Measurements from ENCODE around the gene EVPLL. TPM values are rescaled to one million over a fixed set of nuclear protein-coding genes. Genes with fewer than 3 reads are reported as not detected.
"Not testable (repeated sequence)": the region's sequence is repeated elsewhere in the genome, so short reads cannot be mapped to it uniquely, and the experiment has no call there.

EVPLL gene
- total RNA-seq, 1 donor from 2014 or later, result not detected

DNA sequence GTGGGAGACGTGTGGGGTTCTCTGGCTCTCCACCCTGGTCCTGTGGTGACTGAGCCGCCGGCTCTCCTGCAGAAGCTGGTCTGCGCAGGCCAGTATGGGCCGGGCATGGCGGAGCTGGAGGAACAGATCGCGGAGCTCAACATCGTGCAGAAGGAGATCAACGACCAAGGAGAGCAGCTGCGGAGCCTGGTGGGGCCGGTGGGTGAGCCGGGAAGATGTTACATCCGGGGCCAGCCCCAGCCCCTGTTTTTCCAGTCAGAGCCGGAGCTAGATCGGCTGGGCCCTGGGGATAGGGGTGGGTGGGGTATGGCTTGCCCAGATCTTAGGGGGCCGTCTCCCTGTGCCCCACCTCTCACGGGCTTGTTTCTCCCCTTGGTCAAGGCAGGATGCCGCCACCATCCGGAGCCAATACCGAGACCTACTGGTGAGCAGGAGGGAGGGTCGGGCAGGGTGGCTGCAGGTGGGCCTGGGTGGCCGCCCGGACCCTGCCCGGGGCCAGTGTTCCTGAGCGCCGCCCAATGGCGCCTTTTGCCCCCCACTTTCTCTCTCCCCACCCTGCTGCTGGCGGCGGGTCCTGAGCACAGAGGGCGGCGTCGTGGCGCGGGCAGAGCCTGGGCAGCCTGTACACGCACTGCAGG is 5.0 kb downstream of the EVPLL start:
- no peak overlapping the region for H3K4me3 Mint-ChIP-seq (ENCODE audit: unreplicated experiment)
- TF ChIP-seq, protein P1, sequence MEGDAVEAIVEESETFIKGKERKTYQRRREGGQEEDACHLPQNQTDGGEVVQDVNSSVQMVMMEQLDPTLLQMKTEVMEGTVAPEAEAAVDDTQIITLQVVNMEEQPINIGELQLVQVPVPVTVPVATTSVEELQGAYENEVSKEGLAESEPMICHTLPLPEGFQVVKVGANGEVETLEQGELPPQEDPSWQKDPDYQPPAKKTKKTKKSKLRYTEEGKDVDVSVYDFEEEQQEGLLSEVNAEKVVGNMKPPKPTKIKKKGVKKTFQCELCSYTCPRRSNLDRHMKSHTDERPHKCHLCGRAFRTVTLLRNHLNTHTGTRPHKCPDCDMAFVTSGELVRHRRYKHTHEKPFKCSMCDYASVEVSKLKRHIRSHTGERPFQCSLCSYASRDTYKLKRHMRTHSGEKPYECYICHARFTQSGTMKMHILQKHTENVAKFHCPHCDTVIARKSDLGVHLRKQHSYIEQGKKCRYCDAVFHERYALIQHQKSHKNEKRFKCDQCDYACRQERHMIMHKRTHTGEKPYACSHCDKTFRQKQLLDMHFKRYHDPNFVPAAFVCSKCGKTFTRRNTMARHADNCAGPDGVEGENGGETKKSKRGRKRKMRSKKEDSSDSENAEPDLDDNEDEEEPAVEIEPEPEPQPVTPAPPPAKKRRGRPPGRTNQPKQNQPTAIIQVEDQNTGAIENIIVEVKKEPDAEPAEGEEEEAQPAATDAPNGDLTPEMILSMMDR (IDR thresholded peaks at IDR 0.05; ENCODE audit: partially characterized antibody, unreplicated experiment), result no peak
- no peak overlapping the region for H3K27ac Mint-ChIP-seq (ENCODE audit: unreplicated experiment)
- peaks cover 2% of the 10 kb centered on the region for H3K9me3 Mint-ChIP-seq (ENCODE audit: unreplicated experiment)
- H3K4me1 Mint-ChIP-seq (ENCODE audit: low read depth, unreplicated experiment), result no peaks in the 10 kb centered on the region
- no peak for DNase-seq
- peaks cover 8% of the 10 kb centered on the region for H3K27me3 Mint-ChIP-seq (ENCODE audit: unreplicated experiment)
- H3K36me3 Mint-ChIP-seq (ENCODE audit: unreplicated experiment), result no peaks in the 10 kb centered on the region

- not testable (repeated sequence) for H3K4me1 Mint-ChIP-seq (ENCODE audit: low read depth, unreplicated experiment); H3K27ac Mint-ChIP-seq (ENCODE audit: unreplicated experiment); H3K36me3 Mint-ChIP-seq (ENCODE audit: unreplicated experiment); H3K9me3 Mint-ChIP-seq (ENCODE audit: unreplicated experiment); H3K4me3 Mint-ChIP-seq (ENCODE audit: unreplicated experiment); DNase-seq; H3K27me3 Mint-ChIP-seq (ENCODE audit: unreplicated experiment)
Observed at GRCh38 chr17:18383079-18383481, 5.5 kb downstream of the EVPLL start.

- not testable (repeated sequence) for H3K9me3 Mint-ChIP-seq (ENCODE audit: unreplicated experiment); H3K4me1 Mint-ChIP-seq (ENCODE audit: low read depth, unreplicated experiment); H3K4me3 Mint-ChIP-seq (ENCODE audit: unreplicated experiment); DNase-seq; H3K27ac Mint-ChIP-seq (ENCODE audit: unreplicated experiment); H3K36me3 Mint-ChIP-seq (ENCODE audit: unreplicated experiment); H3K27me3 Mint-ChIP-seq (ENCODE audit: unreplicated experiment)
Observed at GRCh38 chr17:18384271-18384670, 6.7 kb downstream of the EVPLL start.

DNA sequence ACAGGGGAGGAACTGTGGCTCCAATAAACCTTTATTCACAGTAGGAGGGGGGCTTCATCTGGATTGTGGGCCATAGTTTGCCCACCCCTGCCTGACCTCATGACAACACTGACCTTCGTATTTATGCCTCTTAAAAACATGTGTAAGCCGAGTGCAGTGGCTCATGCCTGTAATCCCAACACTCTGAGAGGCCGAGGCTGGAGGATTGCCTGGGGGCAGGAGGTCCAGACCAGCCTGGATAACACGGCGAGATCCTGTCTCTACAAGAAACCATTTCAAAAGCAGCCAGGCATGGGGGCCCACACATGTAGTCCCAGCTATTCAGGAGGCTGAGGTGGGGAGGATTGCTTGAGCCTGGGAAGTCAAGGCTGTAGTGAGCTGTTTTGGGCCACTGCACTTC is 10.0 kb downstream of the EVPLL start:
- not testable (repeated sequence) for H3K27ac Mint-ChIP-seq (ENCODE audit: unreplicated experiment); H3K4me3 Mint-ChIP-seq (ENCODE audit: unreplicated experiment); H3K36me3 Mint-ChIP-seq (ENCODE audit: unreplicated experiment); H3K4me1 Mint-ChIP-seq (ENCODE audit: low read depth, unreplicated experiment); H3K27me3 Mint-ChIP-seq (ENCODE audit: unreplicated experiment); DNase-seq; H3K9me3 Mint-ChIP-seq (ENCODE audit: unreplicated experiment)

GRCh38 chr17:18388266-18388665 is 10.7 kb downstream of the EVPLL start:
- not testable (repeated sequence) for H3K9me3 Mint-ChIP-seq (ENCODE audit: unreplicated experiment); H3K36me3 Mint-ChIP-seq (ENCODE audit: unreplicated experiment); H3K27ac Mint-ChIP-seq (ENCODE audit: unreplicated experiment); DNase-seq; H3K4me1 Mint-ChIP-seq (ENCODE audit: low read depth, unreplicated experiment); H3K27me3 Mint-ChIP-seq (ENCODE audit: unreplicated experiment); H3K4me3 Mint-ChIP-seq (ENCODE audit: unreplicated experiment)

- H3K4me1 Mint-ChIP-seq (ENCODE audit: low read depth, unreplicated experiment); H3K27ac Mint-ChIP-seq (ENCODE audit: unreplicated experiment); DNase-seq; H3K4me3 Mint-ChIP-seq (ENCODE audit: unreplicated experiment); H3K27me3 Mint-ChIP-seq (ENCODE audit: unreplicated experiment); H3K9me3 Mint-ChIP-seq (ENCODE audit: unreplicated experiment); H3K36me3 Mint-ChIP-seq (ENCODE audit: unreplicated experiment): not testable (repeated sequence)
Observed at GRCh38 chr17:18388728-18389127, 11.2 kb downstream of the EVPLL start.

- not testable (repeated sequence) for H3K27ac Mint-ChIP-seq (ENCODE audit: unreplicated experiment); H3K36me3 Mint-ChIP-seq (ENCODE audit: unreplicated experiment); H3K4me3 Mint-ChIP-seq (ENCODE audit: unreplicated experiment)
Observed at GRCh38 chr17:18401872-18402590, 24.5 kb downstream of the EVPLL start.

GRCh38 chr17:18403166-18403565 is 25.6 kb downstream of the EVPLL start:
- H3K4me1 Mint-ChIP-seq (ENCODE audit: low read depth, unreplicated experiment); H3K27ac Mint-ChIP-seq (ENCODE audit: unreplicated experiment); H3K9me3 Mint-ChIP-seq (ENCODE audit: unreplicated experiment); H3K36me3 Mint-ChIP-seq (ENCODE audit: unreplicated experiment); H3K4me3 Mint-ChIP-seq (ENCODE audit: unreplicated experiment); H3K27me3 Mint-ChIP-seq (ENCODE audit: unreplicated experiment); DNase-seq: not testable (repeated sequence)

More at GRCh38 chr17:18401872-18402590, 24.5 kb downstream of the EVPLL start:
- not testable (repeated sequence) for DNase-seq; H3K9me3 Mint-ChIP-seq (ENCODE audit: unreplicated experiment); H3K27me3 Mint-ChIP-seq (ENCODE audit: unreplicated experiment); H3K4me1 Mint-ChIP-seq (ENCODE audit: low read depth, unreplicated experiment)

- H3K36me3 Mint-ChIP-seq (ENCODE audit: unreplicated experiment); H3K27me3 Mint-ChIP-seq (ENCODE audit: unreplicated experiment); DNase-seq; H3K4me3 Mint-ChIP-seq (ENCODE audit: unreplicated experiment); H3K27ac Mint-ChIP-seq (ENCODE audit: unreplicated experiment); H3K4me1 Mint-ChIP-seq (ENCODE audit: low read depth, unreplicated experiment); H3K9me3 Mint-ChIP-seq (ENCODE audit: unreplicated experiment): not testable (repeated sequence)
Observed at GRCh38 chr17:18403604-18404003, 26.0 kb downstream of the EVPLL start.

GRCh38 chr17:18408906-18409305 is 31.3 kb downstream of the EVPLL start:
- not testable (repeated sequence) for H3K27me3 Mint-ChIP-seq (ENCODE audit: unreplicated experiment); H3K27ac Mint-ChIP-seq (ENCODE audit: unreplicated experiment); H3K36me3 Mint-ChIP-seq (ENCODE audit: unreplicated experiment); H3K4me3 Mint-ChIP-seq (ENCODE audit: unreplicated experiment); H3K9me3 Mint-ChIP-seq (ENCODE audit: unreplicated experiment); H3K4me1 Mint-ChIP-seq (ENCODE audit: low read depth, unreplicated experiment); DNase-seq

GRCh38 chr17:18409321-18409720 is 31.7 kb downstream of the EVPLL start:
- H3K4me1 Mint-ChIP-seq (ENCODE audit: low read depth, unreplicated experiment); H3K36me3 Mint-ChIP-seq (ENCODE audit: unreplicated experiment); H3K27ac Mint-ChIP-seq (ENCODE audit: unreplicated experiment); DNase-seq; H3K27me3 Mint-ChIP-seq (ENCODE audit: unreplicated experiment); H3K4me3 Mint-ChIP-seq (ENCODE audit: unreplicated experiment); H3K9me3 Mint-ChIP-seq (ENCODE audit: unreplicated experiment): not testable (repeated sequence)
